HG02763 (cell line): ENCODE results near the gene ACBD6.

Experiments
- ATAC-seq: cut with Tn5 transposase; IDR thresholded peaks from one replicate; pipeline ENCODE4 v1.9.1; 2021; ENCODE audit warnings: mild to moderate bottlenecking, moderate library complexity; ENCODE audit not compliant: unreplicated experiment

Gene ACBD6

GRCh38 chr1:180525715-180526039 is 23.3 kb upstream of the ACBD6 start:
- ATAC-seq: no peak

- no peak for ATAC-seq
Measured at GRCh38 chr1:180524915-180525714, 22.7 kb upstream of the ACBD6 start.

GRCh38 chr1:180524160-180524914 is 22.0 kb upstream of the ACBD6 start:
- no peak for ATAC-seq

- no peak for ATAC-seq
Measured at GRCh38 chr1:180522213-180522515, 19.8 kb upstream of the ACBD6 start.

GRCh38 chr1:180521474-180522212 is 19.3 kb upstream of the ACBD6 start:
- no peak for ATAC-seq

GRCh38 chr1:180519846-180520245 is 17.5 kb upstream of the ACBD6 start:
- ATAC-seq: no peak

- peak; percentile 86 for ATAC-seq
Measured at GRCh38 chr1:180515857-180516388, 13.5 kb upstream of the ACBD6 start.

GRCh38 chr1:180515364-180515763 is 13.0 kb upstream of the ACBD6 start:
- ATAC-seq: no peak

GRCh38 chr1:180513531-180513930 is 11.2 kb upstream of the ACBD6 start:
- no peak for ATAC-seq

- no peak for ATAC-seq
Measured at GRCh38 chr1:180510882-180511281, 8.5 kb upstream of the ACBD6 start.

- ATAC-seq: no peak
Measured at GRCh38 chr1:180508725-180509097, 6.3 kb upstream of the ACBD6 start.

- ATAC-seq: no peak
Measured at GRCh38 chr1:180507795-180508724, 5.7 kb upstream of the ACBD6 start.

GRCh38 chr1:180505732-180506335 is 3.5 kb upstream of the ACBD6 start:
- ATAC-seq: no peak

- no peak for ATAC-seq
Measured at GRCh38 chr1:180504186-180504585, 1.8 kb upstream of the ACBD6 start.

GRCh38 chr1:180503280-180503862 is 994 bp upstream of the ACBD6 start:
- no peak for ATAC-seq

GRCh38 chr1:180501865-180502360 is 464 bp downstream of the ACBD6 start:
- ATAC-seq: no peak

GRCh38 chr1:180500689-180501088 is 1.7 kb downstream of the ACBD6 start:
- no peak for ATAC-seq

- no peak for ATAC-seq
Measured at GRCh38 chr1:180498594-180498993, 3.8 kb downstream of the ACBD6 start.

- ATAC-seq: no peak
Measured at GRCh38 chr1:180497826-180498225, 4.6 kb downstream of the ACBD6 start.

- ATAC-seq: no peak
Measured at GRCh38 chr1:180494370-180494769, 8.0 kb downstream of the ACBD6 start.
